Activated CD4-positive, alpha-beta T cell treated with anti-CD3 and anti-CD28 coated beads for 36 hours (primary cell): ENCODE measurements around the gene KCNN3. TPM values are rescaled to one million over a fixed set of nuclear protein-coding genes. Genes with fewer than 3 reads are reported as not detected.

Experiments
- ATAC-seq: fragments of 200-7000 bp; cut with Tn5 transposase; one replicate; pipeline ENCODE4 v1.10.0; 2021; ENCODE audit warnings: mild to moderate bottlenecking, moderate library complexity
- CTCF ChIA-PET: fragments of 350-600 bp; sonication (Branson Sonifier 250); formaldehyde crosslinking; loops from one replicate; lab custom pipeline; 2021; ENCODE audit warnings: antibody characterized with exemption; lab: Charles Lee
- POLR2A ChIA-PET: fragments of 350-600 bp; sonication (Branson Sonifier 250); formaldehyde crosslinking; loops from one replicate; lab custom pipeline; 2021; ENCODE audit warnings: antibody characterized with exemption, inconsistent platforms; lab: Charles Lee
- DNase-seq: peaks from one replicate; pipeline ENCODE4 v3.0.0-alpha.2; 2020
- H3K27ac Mint-ChIP-seq: one replicate; pipeline ENCODE4 v1.8.0; 2021; ENCODE audit warnings: mixed read lengths
- H3K27me3 Mint-ChIP-seq: one replicate; pipeline ENCODE4 v1.8.0; 2021; ENCODE audit warnings: mixed read lengths
- H3K36me3 Mint-ChIP-seq: one replicate; pipeline ENCODE4 v1.8.0; 2021; ENCODE audit warnings: low read depth, mixed read lengths
- H3K4me1 Mint-ChIP-seq: one replicate; pipeline ENCODE4 v1.8.0; 2021; ENCODE audit warnings: mixed read lengths
- H3K4me3 Mint-ChIP-seq: one replicate; pipeline ENCODE4 v1.8.0; 2021; ENCODE audit warnings: mild to moderate bottlenecking, moderate library complexity, mixed read lengths
- H3K9me3 Mint-ChIP-seq: one replicate; pipeline ENCODE4 v1.8.0; 2021; ENCODE audit warnings: low read depth, mixed read lengths
- intact Hi-C, 2 experiments: fragments of 100-400 bp; cut with DNase I in 1 of 2; cut with micrococcal nuclease in 1 of 2; formaldehyde crosslinking; loops; one replicate each; pipeline versions ENCODE4 v1.14.2 to v1.15.1; 2022 to 2024; cut with DNase I, micrococcal nuclease
- total RNA-seq, 2 experiments: library from RNA; stranded (reverse); gene quantifications; one replicate each; pipeline ENCODE4 v1.2.3, GENCODE V29; 2021

KCNN3 gene
- total RNA-seq, 2 experiments from 2014 or later = 0.18 to 0.25 TPM

- POLR2A ChIA-PET = no interaction called here
- no peaks in the 10 kb centered on the region for H3K36me3 Mint-ChIP-seq
- peak overlapping the region; percentile 77 for H3K27ac Mint-ChIP-seq
- no peaks in the 10 kb centered on the region for H3K9me3 Mint-ChIP-seq
- DNase-seq (no peak), ATAC-seq (no peak)
- CTCF ChIA-PET = interaction anchor here (0.6 to 1.0 kb wide), 3 partner anchors 9 to 1011 kb away, joined by 3 read pairs; no protein-coding TSS in a partner anchor
- H3K4me3 Mint-ChIP-seq = no peak overlapping the region
- no peaks in the 10 kb centered on the region for H3K27me3 Mint-ChIP-seq
- H3K4me1 Mint-ChIP-seq = peaks cover 52% of the 10 kb centered on the region
- intact Hi-C loops = no loop called here
These were observed 134.8 kb downstream of the KCNN3 start for GRCh38 chr1:154735061-154735803.

GRCh38 chr1:154733621-154734020, 136.5 kb downstream of the KCNN3 start:
- Mint-ChIP-seq H3K4me1 (peaks cover 56% of the 10 kb centered on the region), H3K4me3 (no peak overlapping the region), H3K27me3 (no peaks in the 10 kb centered on the region), H3K9me3 (no peaks in the 10 kb centered on the region), H3K27ac (no peak overlapping the region), H3K36me3 (no peaks in the 10 kb centered on the region)
- ChIA-PET POLR2A (interaction anchor here (0.7 kb wide), 1 partner anchor 205 kb away, joined by 7 read pairs; no protein-coding TSS in a partner anchor), CTCF (interaction anchor here (0.8 to 1.2 kb wide), 4 partner anchors 11 to 107 kb away, joined by 3 to 5 read pairs (median 4); no protein-coding TSS in a partner anchor)
- DNase-seq = no peak
- intact Hi-C loops = no loop called here
- ATAC-seq = no peak

GRCh38 chr1:154730986-154731489, 139.0 kb downstream of the KCNN3 start:
- Mint-ChIP-seq H3K4me1 (peaks cover 47% of the 10 kb centered on the region), H3K9me3 (no peaks in the 10 kb centered on the region)
- CTCF ChIA-PET = interaction anchor here (1.0 kb wide), 1 partner anchor 17 kb away, joined by 3 read pairs; no protein-coding TSS in a partner anchor

GRCh38 chr1:154730259-154730658, 139.8 kb downstream of the KCNN3 start:
- ATAC-seq (no peak), DNase-seq (no peak)
- Mint-ChIP-seq H3K36me3 (no peaks in the 10 kb centered on the region), H3K4me3 (no peak overlapping the region), H3K4me1 (peaks cover 45% of the 10 kb centered on the region), H3K27ac (no peak overlapping the region), H3K9me3 (no peaks in the 10 kb centered on the region), H3K27me3 (no peaks in the 10 kb centered on the region)
- ChIA-PET CTCF (interaction anchor here (0.7 to 1.4 kb wide), 8 partner anchors 14 to 148 kb away, joined by 3 to 5 read pairs (median 4); no protein-coding TSS in a partner anchor), POLR2A (interaction anchor here (1.5 kb wide), 1 partner anchor 15 kb away, joined by 3 read pairs; no protein-coding TSS in a partner anchor)
- intact Hi-C loops = no loop called here

More at GRCh38 chr1:154730986-154731489, 139.0 kb downstream of the KCNN3 start:
- intact Hi-C loops = no loop called here
- POLR2A ChIA-PET = interaction anchor here (1.5 kb wide), 1 partner anchor 14 kb away, joined by 3 read pairs; no protein-coding TSS in a partner anchor
- ATAC-seq = no peak
- no peak overlapping the region for H3K4me3 Mint-ChIP-seq
- H3K27ac Mint-ChIP-seq = no peak overlapping the region
- no peaks in the 10 kb centered on the region for H3K27me3 Mint-ChIP-seq
- no peaks in the 10 kb centered on the region for H3K36me3 Mint-ChIP-seq
- DNase-seq = no peak

- Mint-ChIP-seq H3K27me3 (no peaks in the 10 kb centered on the region), H3K4me1 (peaks cover 45% of the 10 kb centered on the region), H3K4me3 (no peak overlapping the region), H3K27ac (no peak overlapping the region), H3K36me3 (no peaks in the 10 kb centered on the region), H3K9me3 (no peaks in the 10 kb centered on the region)
- ATAC-seq (peak; percentile 63), DNase-seq (no peak)
- ChIA-PET POLR2A (interaction anchor here (1.5 kb wide), 1 partner anchor 16 kb away, joined by 3 read pairs; no protein-coding TSS in a partner anchor), CTCF (interaction anchor here (0.7 to 1.4 kb wide), 10 partner anchors 10 to 149 kb away, joined by 3 to 5 read pairs (median 4); no protein-coding TSS in a partner anchor)
- intact Hi-C loops = no loop called here
These were observed 140.5 kb downstream of the KCNN3 start for GRCh38 chr1:154729577-154729976.

- no peaks in the 10 kb centered on the region for H3K9me3 Mint-ChIP-seq
- no peaks in the 10 kb centered on the region for H3K36me3 Mint-ChIP-seq
- ChIA-PET CTCF (interaction anchor here (0.7 to 1.2 kb wide), 5 partner anchors 9 to 121 kb away, joined by 3 to 5 read pairs (median 3); no protein-coding TSS in a partner anchor), POLR2A (no interaction called here)
- DNase-seq = peak; percentile 30
- ATAC-seq = peak; percentile 30
- no peaks in the 10 kb centered on the region for H3K27me3 Mint-ChIP-seq
- H3K4me1 Mint-ChIP-seq = peaks cover 45% of the 10 kb centered on the region
- intact Hi-C loops = no loop called here
- peak overlapping the region; percentile 16 for H3K27ac Mint-ChIP-seq
- H3K4me3 Mint-ChIP-seq = no peak overlapping the region
These were observed 141.0 kb downstream of the KCNN3 start for GRCh38 chr1:154729031-154729442.

- Mint-ChIP-seq H3K4me3 (no peak overlapping the region), H3K4me1 (peaks cover 45% of the 10 kb centered on the region), H3K27me3 (no peaks in the 10 kb centered on the region), H3K27ac (no peak overlapping the region), H3K9me3 (no peaks in the 10 kb centered on the region), H3K36me3 (no peaks in the 10 kb centered on the region)
- intact Hi-C loops = no loop called here
- ATAC-seq (no peak), DNase-seq (no peak)
- ChIA-PET CTCF (interaction anchor here (0.8 to 1.5 kb wide), 3 partner anchors 10 to 57 kb away, joined by 3 to 5 read pairs (median 3); no protein-coding TSS in a partner anchor), POLR2A (no interaction called here)
These were observed 143.0 kb downstream of the KCNN3 start for GRCh38 chr1:154726896-154727753.

- Mint-ChIP-seq H3K27me3 (no peaks in the 10 kb centered on the region), H3K27ac (peak overlapping the region; percentile 31), H3K4me3 (no peak overlapping the region), H3K36me3 (no peaks in the 10 kb centered on the region), H3K9me3 (no peaks in the 10 kb centered on the region), H3K4me1 (peaks cover 52% of the 10 kb centered on the region)
- peak; percentile 78 for ATAC-seq
- intact Hi-C loops = no loop called here
- peak; percentile 60 for DNase-seq
- ChIA-PET POLR2A (no interaction called here), CTCF (interaction anchor here (1.2 kb wide), 1 partner anchor 106 kb away, joined by 3 read pairs; no protein-coding TSS in a partner anchor)
These were observed 143.6 kb downstream of the KCNN3 start for GRCh38 chr1:154726443-154726842.

GRCh38 chr1:154725865-154726264, 144.2 kb downstream of the KCNN3 start:
- intact Hi-C loops = no loop called here
- ChIA-PET POLR2A (no interaction called here), CTCF (interaction anchor here (1.2 kb wide), 1 partner anchor 107 kb away, joined by 3 read pairs; no protein-coding TSS in a partner anchor)
- Mint-ChIP-seq H3K27me3 (no peaks in the 10 kb centered on the region), H3K4me1 (peaks cover 51% of the 10 kb centered on the region), H3K9me3 (no peaks in the 10 kb centered on the region), H3K36me3 (no peaks in the 10 kb centered on the region), H3K4me3 (no peak overlapping the region), H3K27ac (peak overlapping the region; percentile 31)
- ATAC-seq (no peak), DNase-seq (no peak)

GRCh38 chr1:154720328-154721297, 149.5 kb downstream of the KCNN3 start:
- no peaks in the 10 kb centered on the region for H3K27me3 Mint-ChIP-seq
- DNase-seq = no peak
- no peaks in the 10 kb centered on the region for H3K36me3 Mint-ChIP-seq
- no peak for ATAC-seq
- H3K4me1 Mint-ChIP-seq = peaks cover 24% of the 10 kb centered on the region
- no peak overlapping the region for H3K4me3 Mint-ChIP-seq
- ChIA-PET POLR2A (no interaction called here), CTCF (interaction anchor here (0.6 to 1.4 kb wide), 5 partner anchors 9 to 183 kb away, joined by 3 to 9 read pairs (median 3); no protein-coding TSS in a partner anchor)
- peak overlapping the region; percentile 78 for H3K27ac Mint-ChIP-seq
- H3K9me3 Mint-ChIP-seq = no peaks in the 10 kb centered on the region
- intact Hi-C loops = no loop called here
